DLD1 (cell line): ENCODE data around the gene GRIN2A.

Source experiments
- in situ Hi-C: cut with HindIII; loops from 2 replicates; pipeline ENCODE4 v1.10.0; 2017; ENCODE audit warnings: low sequenced_read_pairs

Gene GRIN2A

DNA sequence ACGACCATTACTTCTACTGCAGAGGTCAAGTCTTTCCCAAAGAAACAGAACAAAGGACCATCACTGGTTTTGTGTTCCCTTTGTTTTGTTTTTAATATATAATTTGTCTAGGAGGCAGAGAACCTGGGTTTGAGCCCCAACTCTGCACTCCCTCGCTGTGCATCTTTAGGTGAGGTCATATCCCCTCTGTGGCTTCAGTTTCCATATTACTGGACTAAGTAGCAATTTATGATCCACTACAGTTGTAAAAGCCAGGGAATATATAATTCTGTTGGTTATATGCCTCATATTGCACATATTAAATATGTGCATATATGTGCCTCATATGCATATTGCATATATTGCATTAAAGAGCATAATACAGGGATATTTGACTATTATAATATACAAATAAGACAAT is 392.0 kb downstream of the GRIN2A start:
- in situ Hi-C loops = no loop called here

DNA sequence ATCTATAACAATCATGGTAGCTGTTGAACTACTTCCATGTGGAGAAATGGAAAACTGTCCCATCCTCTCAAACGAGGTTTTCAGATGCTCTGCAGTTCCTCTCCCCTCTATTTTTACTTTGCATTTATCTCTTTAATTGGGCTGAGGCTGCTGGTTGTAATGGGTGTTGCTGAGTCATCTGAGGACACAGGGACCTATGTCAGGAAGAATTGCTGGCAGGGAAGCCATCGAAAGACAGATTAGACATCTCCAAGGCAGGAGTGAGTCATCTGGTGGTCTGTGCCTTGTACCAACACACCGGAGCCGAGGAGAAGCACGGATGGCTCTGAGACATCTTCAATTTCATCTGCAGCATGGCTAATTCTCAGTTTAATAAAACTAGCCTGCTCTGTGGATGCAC is 394.5 kb downstream of the GRIN2A start:
- in situ Hi-C loops = no loop called here

DNA sequence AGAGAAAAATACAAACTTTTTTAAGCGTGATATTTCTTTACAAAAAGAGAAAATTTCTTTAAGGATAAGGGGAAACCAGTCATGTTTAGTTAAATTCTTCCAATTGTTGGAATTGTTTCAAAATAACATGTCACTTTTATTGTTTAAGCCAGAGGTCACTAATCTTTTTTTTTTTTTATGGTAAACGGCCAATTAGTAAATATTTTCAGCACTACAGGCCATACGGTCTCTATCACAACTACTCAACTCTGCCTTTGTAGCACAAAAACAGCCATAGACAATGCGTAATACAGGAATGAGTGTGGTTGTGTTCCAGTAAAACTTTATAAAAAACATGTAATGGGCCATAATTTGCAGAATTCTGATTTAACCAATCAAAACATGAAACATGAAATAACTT is 401.4 kb downstream of the GRIN2A start:
- in situ Hi-C loops = no loop called here

DNA sequence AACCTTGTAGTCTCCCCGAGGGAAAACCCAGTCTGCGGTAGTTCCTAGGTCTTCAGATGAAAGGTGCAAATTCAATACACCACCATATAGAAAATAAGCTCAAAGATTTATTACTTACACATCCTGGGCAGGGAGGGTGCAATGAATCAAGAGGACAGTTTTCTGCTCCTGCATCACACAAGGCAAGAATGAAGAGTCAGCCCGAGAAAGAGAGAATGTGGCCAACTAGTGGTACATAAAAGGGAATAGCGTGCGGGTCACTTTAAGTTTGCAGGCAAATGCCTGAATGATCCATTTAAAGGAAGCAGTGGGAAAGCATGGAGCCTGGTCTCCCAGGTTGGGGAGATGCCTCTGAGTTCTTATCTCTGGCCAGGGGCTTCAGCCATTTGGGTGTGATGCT is 403.4 kb downstream of the GRIN2A start:
- in situ Hi-C loops = no loop called here

DNA sequence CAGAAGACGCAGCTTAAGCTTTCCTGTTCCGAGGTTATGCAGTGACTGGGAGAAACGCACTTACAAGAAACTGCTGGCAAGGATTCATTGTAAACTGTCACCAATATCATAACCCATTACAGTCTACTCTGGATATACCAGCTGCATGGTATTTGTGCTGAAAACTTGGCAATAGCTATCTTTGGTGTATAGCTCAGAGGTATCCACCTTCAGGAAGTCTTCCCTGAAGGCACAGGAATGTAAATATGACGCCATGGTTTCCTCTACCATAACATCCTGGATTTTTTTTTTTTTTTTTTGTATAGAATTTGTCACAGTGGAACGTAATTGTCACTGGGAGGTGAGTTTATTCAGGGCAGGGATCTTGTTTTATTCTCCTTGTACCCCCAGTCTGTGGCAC is 406.2 kb downstream of the GRIN2A start:
- in situ Hi-C loops = no loop called here

DNA sequence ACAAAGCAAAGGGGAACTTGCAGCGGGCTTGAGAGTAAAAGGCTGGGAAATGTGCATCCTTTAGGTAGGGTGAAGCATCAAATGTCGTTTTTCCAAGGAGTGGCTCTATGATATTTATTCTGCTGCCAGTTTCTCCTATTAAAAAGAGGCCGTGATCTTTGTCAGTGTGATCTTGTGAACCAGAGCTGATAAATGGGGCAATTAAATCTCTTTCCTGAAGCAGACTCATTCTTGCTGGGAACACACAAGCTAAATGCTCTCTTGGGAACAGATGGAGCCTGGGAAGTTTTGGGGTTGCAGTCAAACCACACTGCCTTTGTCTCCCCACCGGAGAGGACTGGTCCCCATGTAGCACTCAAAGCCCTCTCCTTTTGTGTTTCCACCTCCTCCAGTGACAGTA is 408.9 kb downstream of the GRIN2A start:
- in situ Hi-C loops = no loop called here

DNA sequence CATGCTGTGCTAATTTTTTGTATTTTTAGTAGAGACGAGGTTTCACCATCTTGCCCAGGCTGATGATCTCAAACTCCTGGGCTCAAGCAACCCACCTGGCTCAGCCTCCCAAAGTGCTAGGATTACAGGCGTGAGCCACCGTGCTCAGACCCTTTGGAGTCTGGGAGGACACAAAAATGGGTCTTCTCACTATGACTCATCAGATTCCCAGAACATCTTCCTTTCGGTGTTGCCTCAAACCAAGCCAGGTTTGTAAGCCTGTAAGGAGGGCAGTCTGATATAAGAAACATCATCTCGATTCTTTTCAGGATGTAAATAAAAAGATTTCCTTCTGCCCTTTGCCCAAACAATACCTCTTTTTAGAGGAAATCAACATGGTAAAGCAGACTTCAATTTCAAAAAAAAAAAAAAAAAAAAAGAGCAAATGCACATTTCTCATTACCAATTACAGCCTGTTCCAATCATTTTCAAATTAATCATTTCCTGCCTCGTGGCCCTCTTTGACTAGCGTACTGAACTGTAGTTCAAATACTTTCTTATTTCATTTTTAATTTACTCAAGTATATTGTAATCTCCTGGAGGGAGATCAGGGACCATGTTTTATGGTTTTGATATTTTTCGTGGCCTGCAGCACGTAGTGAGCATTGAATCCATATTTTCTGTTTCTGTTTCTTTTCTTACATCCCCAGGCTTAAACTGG is 409.6 kb downstream of the GRIN2A start:
- in situ Hi-C loops = no loop called here

DNA sequence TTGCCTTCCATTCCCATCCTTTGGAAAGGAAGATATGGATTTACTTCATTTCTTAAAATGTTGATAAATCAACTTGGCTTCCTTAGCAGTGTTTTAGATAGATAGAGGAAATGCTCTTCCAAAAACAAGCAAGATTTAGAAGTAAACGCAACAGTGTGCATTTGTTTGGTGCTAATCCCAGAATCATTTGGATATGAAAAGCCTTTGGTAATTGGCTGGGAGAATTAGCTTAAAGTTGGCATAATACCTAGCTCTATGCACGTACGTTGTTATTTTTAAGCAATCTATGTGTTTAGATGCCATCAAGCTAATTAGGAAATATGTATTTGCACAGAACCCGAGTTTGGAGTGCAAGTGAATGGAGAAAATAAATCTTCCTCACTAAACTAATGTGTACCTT is 415.3 kb downstream of the GRIN2A start:
- in situ Hi-C loops = no loop called here

DNA sequence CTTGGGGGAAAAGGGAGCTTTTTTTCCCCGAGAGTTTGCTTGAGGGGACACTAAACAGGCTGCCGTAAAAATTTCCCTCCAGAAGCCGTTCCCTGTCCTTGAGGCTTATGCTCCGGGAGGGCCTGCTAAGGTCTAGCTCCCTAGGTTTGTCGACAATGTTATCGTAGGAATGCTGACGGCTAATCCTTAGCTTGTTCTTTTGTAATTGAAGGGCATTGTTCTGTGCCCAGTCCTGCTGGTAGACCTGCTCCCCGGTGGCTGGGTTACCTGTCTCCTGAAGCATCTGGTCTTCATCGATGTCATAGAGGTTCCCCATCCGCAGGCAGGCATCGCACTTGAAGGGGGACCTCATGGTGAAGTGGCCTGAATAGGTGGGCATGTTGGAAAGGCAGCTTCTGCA is 418.7 kb downstream of the GRIN2A start:
- in situ Hi-C loops = no loop called here

DNA sequence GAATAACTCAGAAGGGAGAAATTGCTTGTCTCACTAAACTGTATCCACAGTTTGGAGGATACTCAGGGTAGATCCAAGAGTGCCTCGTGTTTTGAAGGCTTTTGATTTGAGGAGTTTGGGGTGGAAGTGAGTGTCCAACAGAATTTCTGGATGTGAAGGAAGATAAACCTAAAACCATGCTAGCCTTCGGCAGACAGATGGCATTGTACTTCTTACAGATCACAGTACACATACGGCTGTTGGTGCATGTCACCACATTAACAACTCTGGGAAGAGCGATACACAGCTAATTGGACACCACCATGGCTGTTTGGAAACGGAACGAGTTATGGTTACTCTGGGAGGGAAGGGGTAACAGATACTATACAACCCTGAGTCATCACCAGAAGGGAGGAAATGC is 420.4 kb downstream of the GRIN2A start:
- in situ Hi-C loops = no loop called here

DNA sequence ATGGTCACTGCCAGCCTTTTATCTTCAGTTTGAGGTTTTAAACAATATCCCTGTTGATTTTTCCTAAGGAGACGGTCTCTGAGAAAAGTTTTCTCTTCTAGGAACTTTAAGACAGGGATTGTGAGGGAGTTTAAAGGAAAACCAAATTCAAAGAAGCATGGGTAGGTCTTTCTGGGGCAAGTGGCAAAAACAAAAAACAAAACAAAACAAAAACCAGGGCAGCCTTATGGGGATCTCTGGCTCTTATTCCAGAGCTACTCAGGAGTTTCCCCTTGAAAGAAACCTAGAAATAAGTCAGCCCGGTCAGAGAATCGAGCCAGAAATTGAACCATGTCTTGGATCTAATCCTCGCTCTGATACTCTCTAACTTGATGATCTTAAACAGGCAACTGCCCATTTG is 424.5 kb downstream of the GRIN2A start:
- in situ Hi-C loops = no loop called here

DNA sequence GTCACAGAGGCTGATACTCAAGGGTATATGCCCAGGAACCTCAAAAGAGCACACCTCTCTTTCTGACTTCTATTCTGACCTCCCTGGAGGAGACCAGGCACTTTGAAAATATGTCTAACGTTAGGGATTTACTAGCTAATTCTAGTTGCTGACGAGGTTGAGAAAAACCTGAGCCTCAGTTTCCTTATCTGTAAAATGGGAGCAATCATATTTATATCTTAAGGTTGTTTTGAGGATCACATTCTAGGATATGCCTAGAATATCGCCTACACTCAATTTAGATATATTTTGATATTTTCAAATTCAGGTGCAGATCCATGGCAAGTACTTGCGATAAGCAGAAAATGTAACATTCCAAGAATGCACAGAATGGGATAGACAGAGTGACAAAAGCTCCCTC is 425.8 kb downstream of the GRIN2A start:
- in situ Hi-C loops = no loop called here

DNA sequence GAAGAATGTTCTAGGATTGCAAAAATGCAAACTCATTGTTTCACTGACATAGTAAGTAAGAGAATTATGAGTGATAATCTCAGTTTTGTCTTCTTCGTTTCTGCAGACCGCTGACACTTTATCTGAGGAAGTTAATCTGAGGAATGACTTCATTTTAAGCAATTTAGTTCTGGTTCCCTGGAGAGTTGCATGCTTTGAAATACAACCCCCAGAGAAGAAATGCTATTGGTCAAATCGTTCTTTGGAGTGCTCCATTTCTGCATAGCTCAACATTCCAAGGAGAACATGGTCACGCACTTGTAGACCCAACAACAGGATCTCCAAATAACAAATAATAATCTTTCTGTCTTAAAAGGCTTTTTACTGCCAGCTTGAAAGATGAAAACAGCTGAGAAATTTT is 427.1 kb downstream of the GRIN2A start:
- in situ Hi-C loops = no loop called here

DNA sequence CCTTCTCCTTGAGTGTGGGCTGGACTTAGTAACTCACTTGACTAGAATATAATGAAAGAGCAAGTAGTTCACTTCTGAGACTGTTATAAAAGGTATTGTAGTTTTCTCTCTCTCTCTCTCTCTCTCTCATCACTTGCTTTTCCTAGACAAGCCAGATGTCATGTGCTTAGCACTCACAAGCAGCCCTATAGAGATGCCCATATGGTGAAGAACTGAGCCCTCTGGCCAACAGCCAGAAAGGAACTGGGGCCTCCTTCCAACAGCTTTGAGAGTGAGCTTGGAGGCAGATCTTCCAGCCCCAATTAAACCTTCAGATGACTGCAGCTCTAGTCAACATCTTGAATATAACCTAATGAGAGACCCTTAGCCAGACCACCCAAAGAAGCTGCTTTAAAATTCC is 440.5 kb downstream of the GRIN2A start:
- in situ Hi-C loops = no loop called here

DNA sequence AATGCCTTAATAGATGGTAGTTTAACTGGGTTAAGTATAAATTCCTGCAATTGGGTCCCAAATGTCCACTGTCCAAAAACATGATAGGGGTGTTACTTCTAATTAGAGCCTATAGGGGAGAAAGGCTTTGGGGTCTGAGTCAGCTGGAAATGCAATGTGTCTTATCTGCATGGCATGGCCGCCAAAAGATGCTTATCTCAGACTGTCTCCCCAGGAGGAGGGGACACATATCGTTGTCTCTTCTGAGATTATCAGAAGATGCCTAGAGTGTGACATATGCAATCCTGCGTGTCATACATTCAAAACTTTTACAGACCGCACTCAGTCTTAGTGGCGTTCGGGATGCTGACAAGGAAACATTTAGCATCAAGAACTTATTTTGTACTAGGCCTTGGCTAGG is 442.9 kb downstream of the GRIN2A start:
- in situ Hi-C loops = no loop called here

DNA sequence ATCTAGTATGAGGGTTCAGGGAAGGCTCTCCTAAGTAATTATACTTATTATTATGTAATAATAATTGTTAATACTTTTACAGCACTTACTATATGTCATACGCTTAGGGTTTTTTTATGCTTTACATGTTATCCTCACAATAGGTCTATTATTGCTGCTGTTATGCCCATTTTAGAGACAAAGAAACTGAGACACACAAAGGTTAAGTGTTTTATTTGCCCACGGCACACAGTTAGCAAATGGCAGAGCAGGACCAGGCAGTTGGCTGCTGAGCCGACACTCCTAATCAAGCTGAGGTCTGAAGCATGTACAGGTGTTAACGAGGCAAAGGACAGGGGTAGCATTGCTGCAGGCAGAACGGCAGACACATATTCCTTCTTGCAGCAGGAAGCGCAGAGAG is 443.5 kb downstream of the GRIN2A start:
- in situ Hi-C loops = no loop called here

DNA sequence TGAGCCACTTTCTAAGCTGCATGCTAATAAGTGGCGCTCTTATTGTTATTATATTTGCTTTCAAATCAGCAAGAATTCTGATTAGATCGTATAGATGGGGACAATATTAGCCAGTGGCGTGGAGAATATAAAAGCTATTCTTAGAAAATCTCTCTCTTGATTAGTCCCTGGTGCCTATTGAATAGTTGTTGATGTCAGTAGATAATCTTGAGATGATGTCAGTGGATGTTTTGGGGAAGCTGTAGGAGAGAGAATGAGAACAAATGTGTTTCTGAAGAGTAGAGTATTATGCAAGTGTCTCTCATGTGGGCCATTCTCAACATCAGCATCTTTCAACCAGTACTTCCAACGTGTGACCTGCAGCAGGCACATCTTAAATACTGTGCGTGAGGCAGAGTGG is 445.7 kb downstream of the GRIN2A start:
- in situ Hi-C loops = no loop called here

DNA sequence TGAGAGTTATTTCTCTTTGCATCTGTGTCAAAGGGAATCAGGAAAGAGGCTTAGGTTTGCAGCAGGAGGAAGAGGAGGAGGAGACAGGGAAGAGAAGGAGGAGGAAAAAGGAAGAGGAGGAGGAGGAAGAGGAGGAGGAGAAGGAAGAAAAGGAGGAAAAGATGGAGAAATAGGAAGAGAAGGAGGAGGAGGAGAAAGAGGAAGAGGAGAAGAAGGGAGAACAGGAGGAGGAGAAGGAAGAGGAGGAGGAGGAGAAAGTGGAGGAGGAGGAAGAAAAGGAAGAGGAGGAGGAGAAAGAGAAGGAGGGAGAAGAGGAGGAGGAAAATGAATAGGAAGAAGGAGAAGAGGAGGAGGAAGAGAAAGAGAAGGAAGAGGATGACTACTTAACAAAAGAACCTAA is 459.1 kb downstream of the GRIN2A start:
- in situ Hi-C loops = no loop called here

DNA sequence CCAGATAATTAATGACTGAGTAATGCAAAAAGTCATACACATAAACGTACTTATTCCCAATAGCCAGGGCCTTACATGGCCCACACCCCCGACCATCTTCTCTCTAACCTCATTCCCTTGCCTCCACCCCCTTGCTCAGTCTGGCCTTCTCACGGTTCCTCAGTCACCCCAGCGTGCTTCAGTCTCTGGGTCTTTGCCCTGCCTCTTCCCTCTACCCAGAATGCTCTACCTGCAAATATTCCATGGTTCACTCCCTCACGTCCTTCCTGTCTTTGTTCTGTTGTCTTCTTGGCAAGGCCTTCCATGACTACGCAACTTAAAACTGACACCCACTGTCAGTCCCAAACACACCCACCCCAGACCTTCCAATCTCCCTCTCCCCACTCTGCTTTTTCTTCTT is 468.3 kb downstream of the GRIN2A start:
- in situ Hi-C loops = no loop called here

DNA sequence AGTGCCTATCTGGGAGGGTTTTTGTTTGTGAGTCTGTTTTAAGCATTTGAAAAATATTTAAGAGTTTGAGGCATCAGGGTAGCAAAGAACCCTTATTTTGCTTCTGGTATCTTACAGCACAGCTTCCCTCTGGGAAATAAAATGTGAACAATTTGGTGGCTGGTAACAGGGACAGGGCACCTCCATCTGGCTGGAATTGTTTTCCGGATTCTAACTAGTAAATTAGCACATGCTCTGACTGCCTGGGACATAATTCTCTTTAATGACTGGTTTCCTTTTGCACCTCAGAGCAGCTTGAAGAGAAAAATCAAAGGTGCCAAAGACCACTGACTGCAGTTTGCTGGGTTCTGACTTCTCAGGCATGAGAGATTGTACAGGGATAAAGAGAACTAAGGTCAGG is 469.1 kb downstream of the GRIN2A start:
- in situ Hi-C loops = no loop called here

DNA sequence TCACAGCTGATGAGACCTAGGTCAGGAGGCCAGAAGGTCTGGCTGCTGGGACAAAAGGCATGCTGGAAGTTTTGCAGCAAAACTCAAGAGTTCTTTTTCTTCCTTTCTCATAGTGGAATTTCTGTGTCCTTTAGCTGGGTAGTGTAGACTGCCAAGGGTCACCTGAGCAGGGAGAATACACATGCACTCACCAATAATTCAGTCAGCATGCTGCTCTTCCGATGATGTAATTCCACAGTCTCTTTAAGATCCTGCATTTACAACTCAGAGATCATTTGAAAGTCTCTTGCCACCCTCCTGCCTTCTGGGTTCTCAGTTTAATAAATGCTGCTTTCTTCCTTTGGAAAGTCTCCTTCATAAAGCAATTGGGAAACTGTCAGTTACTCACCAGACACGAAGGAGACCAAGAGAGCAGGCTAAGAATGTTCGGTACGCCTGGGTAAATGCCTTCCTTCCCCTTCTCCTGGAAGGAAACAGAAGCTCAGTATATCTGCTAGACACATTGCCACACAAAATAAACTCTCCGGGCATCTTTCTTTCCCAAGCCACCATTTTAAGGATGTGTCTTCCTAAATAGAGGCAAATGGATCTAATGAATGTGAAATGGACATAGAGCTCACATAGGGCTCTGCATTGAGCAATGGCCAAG is 473.1 kb downstream of the GRIN2A start:
- in situ Hi-C loops = no loop called here

DNA sequence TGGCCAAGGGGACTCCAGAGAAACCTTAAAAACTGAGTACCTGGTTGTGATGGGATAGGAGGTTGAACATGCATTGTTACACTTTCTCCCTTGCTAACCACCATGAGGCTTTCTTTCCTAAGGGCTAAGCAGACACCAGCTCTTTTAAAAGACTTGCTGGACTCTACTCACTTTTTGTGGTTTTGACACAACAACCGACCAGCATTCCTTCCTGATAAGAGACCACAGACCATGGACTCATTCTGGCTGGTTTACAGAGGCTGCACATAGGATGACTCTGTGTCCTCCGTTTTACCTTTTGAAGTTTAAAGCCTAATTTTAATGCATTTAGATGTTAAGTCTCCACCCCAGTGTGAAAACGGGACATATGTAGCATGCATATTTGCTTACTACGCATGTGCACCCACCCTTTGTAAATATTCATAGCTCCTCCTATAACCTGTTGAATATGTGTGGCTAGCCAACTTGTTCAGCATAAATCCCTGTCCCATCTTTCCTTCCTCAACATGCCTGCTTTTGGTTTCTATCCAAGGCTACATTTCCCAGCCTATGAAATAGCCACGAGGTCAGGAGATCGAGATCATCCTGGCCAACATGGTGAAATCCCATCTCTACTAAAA is 475.9 kb downstream of the GRIN2A start:
- in situ Hi-C loops = no loop called here

DNA sequence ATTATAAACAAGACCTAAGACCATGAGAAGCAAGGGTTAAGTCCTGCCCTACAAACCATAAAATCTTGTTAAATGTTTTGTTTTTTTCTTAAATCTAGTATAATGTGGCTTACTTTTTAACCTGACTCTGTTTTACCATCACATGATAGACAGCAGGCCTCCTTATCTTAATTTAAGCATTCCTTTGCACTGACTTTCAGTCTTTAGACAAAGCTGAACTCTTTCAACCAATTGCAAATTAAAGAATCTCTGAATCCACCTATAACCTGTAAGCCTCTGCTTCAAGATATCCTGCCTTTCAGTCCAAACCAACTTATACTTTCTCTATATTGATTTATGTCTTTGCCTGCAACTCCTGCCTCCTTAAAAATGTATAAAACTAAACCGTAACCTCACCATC is 478.5 kb downstream of the GRIN2A start:
- in situ Hi-C loops = no loop called here
